Measurements from ENCODE around the gene APBB2.

Gene APBB2

GRCh38 chr4:40931238-40931637 lies 283.1 kb downstream of the APBB2 start:
- no peak for ATAC-seq
- TF ChIP-seq PATZ1 (CRISPR knock-in tag; IDR thresholded peaks at IDR 0.05; ENCODE audit: borderline replicate concordance) = no peak
- TF ChIP-seq ZNF565 (CRISPR knock-in tag; conservative IDR thresholded peaks at IDR 0.05; ENCODE audit: low read depth) = no peak
- TF ChIP-seq GLIS3 (CRISPR knock-in tag; IDR thresholded peaks at IDR 0.05) = no peak
- TF ChIP-seq TOX (CRISPR knock-in tag; IDR thresholded peaks at IDR 0.05; ENCODE audit: borderline replicate concordance) = no peak
- no peak for TF ChIP-seq OSR1 (CRISPR knock-in tag; IDR thresholded peaks at IDR 0.05)
- TF ChIP-seq ZNF70 (CRISPR knock-in tag; IDR thresholded peaks at IDR 0.05) = no peak
- no peak for TF ChIP-seq PPARA (CRISPR knock-in tag; IDR thresholded peaks at IDR 0.05; ENCODE audit: borderline replicate concordance)
- TF ChIP-seq ZFP30 (CRISPR knock-in tag; IDR thresholded peaks at IDR 0.05) = no peak
- no peak for TF ChIP-seq CSRNP3 (CRISPR knock-in tag; IDR thresholded peaks at IDR 0.05)
- TF ChIP-seq ZNF8 (CRISPR knock-in tag; IDR thresholded peaks at IDR 0.05) = no peak
- no peak for TF ChIP-seq TSHZ2 (CRISPR knock-in tag; IDR thresholded peaks at IDR 0.05)
- TF ChIP-seq TCF4 (CRISPR knock-in tag; IDR thresholded peaks at IDR 0.05; ENCODE audit: borderline replicate concordance) = no peak
- TF ChIP-seq ZFP3 (CRISPR knock-in tag; IDR thresholded peaks at IDR 0.05) = no peak
- no peak for TF ChIP-seq SNAI2 (CRISPR knock-in tag; IDR thresholded peaks at IDR 0.05)
- TF ChIP-seq CSDC2 (CRISPR knock-in tag; IDR thresholded peaks at IDR 0.05) = no peak

- TF ChIP-seq RARB (CRISPR knock-in tag; IDR thresholded peaks at IDR 0.05) (no peak), ARNTL (CRISPR knock-in tag; IDR thresholded peaks at IDR 0.05; ENCODE audit: borderline replicate concordance, low read depth) (no peak), SNAI2 (CRISPR knock-in tag; IDR thresholded peaks at IDR 0.05) (no peak), PATZ1 (CRISPR knock-in tag; IDR thresholded peaks at IDR 0.05; ENCODE audit: borderline replicate concordance) (no peak), ZC3H10 (CRISPR knock-in tag; IDR thresholded peaks at IDR 0.05) (no peak)
- ATAC-seq = no peak
Measured at GRCh38 chr4:40927074-40927473, 287.3 kb downstream of the APBB2 start.

- ATAC-seq = no peak
- TF ChIP-seq TOX (CRISPR knock-in tag; IDR thresholded peaks at IDR 0.05; ENCODE audit: borderline replicate concordance) = no peak
- TF ChIP-seq ZFP3 (CRISPR knock-in tag; IDR thresholded peaks at IDR 0.05) = no peak
- TF ChIP-seq OSR1 (CRISPR knock-in tag; IDR thresholded peaks at IDR 0.05) = no peak
- no peak for TF ChIP-seq GLIS3 (CRISPR knock-in tag; IDR thresholded peaks at IDR 0.05)
- no peak for TF ChIP-seq PATZ1 (CRISPR knock-in tag; IDR thresholded peaks at IDR 0.05; ENCODE audit: borderline replicate concordance)
- TF ChIP-seq ZFP30 (CRISPR knock-in tag; IDR thresholded peaks at IDR 0.05) = no peak
- TF ChIP-seq ZNF565 (CRISPR knock-in tag; conservative IDR thresholded peaks at IDR 0.05; ENCODE audit: low read depth) = no peak
- no peak for TF ChIP-seq TSHZ2 (CRISPR knock-in tag; IDR thresholded peaks at IDR 0.05)
- TF ChIP-seq CSRNP3 (CRISPR knock-in tag; IDR thresholded peaks at IDR 0.05) = no peak
- TF ChIP-seq ZC3H10 (CRISPR knock-in tag; IDR thresholded peaks at IDR 0.05) = no peak
- TF ChIP-seq BACH2 (CRISPR knock-in tag; IDR thresholded peaks at IDR 0.05; ENCODE audit: borderline replicate concordance) = no peak
- TF ChIP-seq ISL1 (CRISPR knock-in tag; IDR thresholded peaks at IDR 0.05) = no peak
- no peak for TF ChIP-seq PPARA (CRISPR knock-in tag; IDR thresholded peaks at IDR 0.05; ENCODE audit: borderline replicate concordance)
- no peak for TF ChIP-seq SNAI2 (CRISPR knock-in tag; IDR thresholded peaks at IDR 0.05)
- TF ChIP-seq ZNF8 (CRISPR knock-in tag; IDR thresholded peaks at IDR 0.05) = no peak
- TF ChIP-seq TCF4 (CRISPR knock-in tag; IDR thresholded peaks at IDR 0.05; ENCODE audit: borderline replicate concordance) = no peak
- TF ChIP-seq ESRRG (CRISPR knock-in tag; IDR thresholded peaks at IDR 0.05) = no peak
- TF ChIP-seq ARNTL (CRISPR knock-in tag; IDR thresholded peaks at IDR 0.05; ENCODE audit: borderline replicate concordance, low read depth) = no peak
Measured at GRCh38 chr4:40924793-40925117, 289.6 kb downstream of the APBB2 start.

Data from SK-N-SH treated with all-trans-retinoic acid at 6 μM for 48 hours (cell line).